ENCODE results near the gene ERG. TPM values are rescaled to one million over a fixed set of nuclear protein-coding genes. Genes with fewer than 3 reads are reported as not detected.

Gene ERG
- total and polyA plus RNA-seq, 2 experiments from 2014 or later = 0.14 to 0.44 TPM

DNA sequence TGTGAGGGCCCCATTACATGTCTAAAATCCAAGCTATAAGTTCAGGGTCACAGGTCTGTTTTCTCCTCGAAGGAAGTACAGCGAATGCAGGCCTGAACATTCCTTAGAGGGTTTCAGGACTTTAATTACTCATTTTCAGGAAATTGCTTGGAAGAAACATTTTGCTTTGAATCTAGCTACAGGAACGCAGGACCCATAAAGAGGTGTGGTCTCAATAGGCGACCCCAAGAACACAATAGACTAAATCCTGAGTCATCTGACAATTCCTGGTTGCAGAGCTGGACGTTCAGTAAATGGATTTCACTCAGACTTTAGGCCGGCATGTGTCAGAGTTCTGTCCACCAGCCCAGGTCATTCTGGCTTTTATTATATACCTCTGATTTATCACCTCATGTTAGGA, 1.0 kb upstream of the ERG start:
- Mint-ChIP-seq H3K27ac (no peak overlapping the region), H3K4me3 (no peak overlapping the region), H3K27me3 (ENCODE audit: insufficient read depth, low read depth, poor library complexity) (no peaks in the 10 kb centered on the region), H3K4me1 (peaks cover 28% of the 10 kb centered on the region), H3K9me3 (no peaks in the 10 kb centered on the region; the same call in 2 of the 3 replicates), H3K36me3 (ENCODE audit: low read depth) (no peaks in the 10 kb centered on the region)
- DNase-seq (ENCODE audit: low spot score) (no peak), ATAC-seq (no peak)
- Histone ChIP-seq H3K4me3 (no peak overlapping the region), H3K4me2 (no peak overlapping the region), H2AFZ (0 out of 2 replicates have a peak overlapping the region, but pooled peaks have one; percentile 12), H3K79me2 (replicated peaks; ENCODE audit: insufficient read depth) (no peaks in the 10 kb centered on the region), H3K27me3 (ENCODE audit: insufficient read depth) (no peaks in the 10 kb centered on the region), H4K20me1 (replicated peaks; ENCODE audit: insufficient read depth) (no peaks in the 10 kb centered on the region), H3K36me3 (ENCODE audit: insufficient read depth) (no peaks in the 10 kb centered on the region), H3K4me1 (ENCODE audit: insufficient read depth) (peaks cover 8% of the 10 kb centered on the region; the same call in 1 of the 2 replicates), H3K27ac (ENCODE audit: low read depth) (no peak overlapping the region), H3K9me2 (ENCODE audit: insufficient read depth) (no peaks in the 10 kb centered on the region), H3F3A (replicated peaks; ENCODE audit: low read depth) (no peaks in the 10 kb centered on the region)
- TF ChIP-seq, protein P1, sequence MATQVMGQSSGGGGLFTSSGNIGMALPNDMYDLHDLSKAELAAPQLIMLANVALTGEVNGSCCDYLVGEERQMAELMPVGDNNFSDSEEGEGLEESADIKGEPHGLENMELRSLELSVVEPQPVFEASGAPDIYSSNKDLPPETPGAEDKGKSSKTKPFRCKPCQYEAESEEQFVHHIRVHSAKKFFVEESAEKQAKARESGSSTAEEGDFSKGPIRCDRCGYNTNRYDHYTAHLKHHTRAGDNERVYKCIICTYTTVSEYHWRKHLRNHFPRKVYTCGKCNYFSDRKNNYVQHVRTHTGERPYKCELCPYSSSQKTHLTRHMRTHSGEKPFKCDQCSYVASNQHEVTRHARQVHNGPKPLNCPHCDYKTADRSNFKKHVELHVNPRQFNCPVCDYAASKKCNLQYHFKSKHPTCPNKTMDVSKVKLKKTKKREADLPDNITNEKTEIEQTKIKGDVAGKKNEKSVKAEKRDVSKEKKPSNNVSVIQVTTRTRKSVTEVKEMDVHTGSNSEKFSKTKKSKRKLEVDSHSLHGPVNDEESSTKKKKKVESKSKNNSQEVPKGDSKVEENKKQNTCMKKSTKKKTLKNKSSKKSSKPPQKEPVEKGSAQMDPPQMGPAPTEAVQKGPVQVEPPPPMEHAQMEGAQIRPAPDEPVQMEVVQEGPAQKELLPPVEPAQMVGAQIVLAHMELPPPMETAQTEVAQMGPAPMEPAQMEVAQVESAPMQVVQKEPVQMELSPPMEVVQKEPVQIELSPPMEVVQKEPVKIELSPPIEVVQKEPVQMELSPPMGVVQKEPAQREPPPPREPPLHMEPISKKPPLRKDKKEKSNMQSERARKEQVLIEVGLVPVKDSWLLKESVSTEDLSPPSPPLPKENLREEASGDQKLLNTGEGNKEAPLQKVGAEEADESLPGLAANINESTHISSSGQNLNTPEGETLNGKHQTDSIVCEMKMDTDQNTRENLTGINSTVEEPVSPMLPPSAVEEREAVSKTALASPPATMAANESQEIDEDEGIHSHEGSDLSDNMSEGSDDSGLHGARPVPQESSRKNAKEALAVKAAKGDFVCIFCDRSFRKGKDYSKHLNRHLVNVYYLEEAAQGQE (IDR thresholded peaks at IDR 0.05; ENCODE audit: unreplicated experiment) = no peak
- TF ChIP-seq EZH2phosphoT487 (IDR thresholded peaks at IDR 0.05; ENCODE audit: unreplicated experiment) = no peak
- no peak for TF ChIP-seq CREB1 (CRISPR knock-in tag; IDR thresholded peaks at IDR 0.05; ENCODE audit: low read depth)
- TF ChIP-seq, protein P2, sequence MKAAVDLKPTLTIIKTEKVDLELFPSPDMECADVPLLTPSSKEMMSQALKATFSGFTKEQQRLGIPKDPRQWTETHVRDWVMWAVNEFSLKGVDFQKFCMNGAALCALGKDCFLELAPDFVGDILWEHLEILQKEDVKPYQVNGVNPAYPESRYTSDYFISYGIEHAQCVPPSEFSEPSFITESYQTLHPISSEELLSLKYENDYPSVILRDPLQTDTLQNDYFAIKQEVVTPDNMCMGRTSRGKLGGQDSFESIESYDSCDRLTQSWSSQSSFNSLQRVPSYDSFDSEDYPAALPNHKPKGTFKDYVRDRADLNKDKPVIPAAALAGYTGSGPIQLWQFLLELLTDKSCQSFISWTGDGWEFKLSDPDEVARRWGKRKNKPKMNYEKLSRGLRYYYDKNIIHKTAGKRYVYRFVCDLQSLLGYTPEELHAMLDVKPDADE (IDR thresholded peaks at IDR 0.05) = no peak
- no peak for TF ChIP-seq JUNB (IDR thresholded peaks at IDR 0.05; ENCODE audit: unreplicated experiment)
- TF ChIP-seq, protein P3, sequence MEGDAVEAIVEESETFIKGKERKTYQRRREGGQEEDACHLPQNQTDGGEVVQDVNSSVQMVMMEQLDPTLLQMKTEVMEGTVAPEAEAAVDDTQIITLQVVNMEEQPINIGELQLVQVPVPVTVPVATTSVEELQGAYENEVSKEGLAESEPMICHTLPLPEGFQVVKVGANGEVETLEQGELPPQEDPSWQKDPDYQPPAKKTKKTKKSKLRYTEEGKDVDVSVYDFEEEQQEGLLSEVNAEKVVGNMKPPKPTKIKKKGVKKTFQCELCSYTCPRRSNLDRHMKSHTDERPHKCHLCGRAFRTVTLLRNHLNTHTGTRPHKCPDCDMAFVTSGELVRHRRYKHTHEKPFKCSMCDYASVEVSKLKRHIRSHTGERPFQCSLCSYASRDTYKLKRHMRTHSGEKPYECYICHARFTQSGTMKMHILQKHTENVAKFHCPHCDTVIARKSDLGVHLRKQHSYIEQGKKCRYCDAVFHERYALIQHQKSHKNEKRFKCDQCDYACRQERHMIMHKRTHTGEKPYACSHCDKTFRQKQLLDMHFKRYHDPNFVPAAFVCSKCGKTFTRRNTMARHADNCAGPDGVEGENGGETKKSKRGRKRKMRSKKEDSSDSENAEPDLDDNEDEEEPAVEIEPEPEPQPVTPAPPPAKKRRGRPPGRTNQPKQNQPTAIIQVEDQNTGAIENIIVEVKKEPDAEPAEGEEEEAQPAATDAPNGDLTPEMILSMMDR (conservative IDR thresholded peaks at IDR 0.05; ENCODE audit: low read depth in 2 of 2) = no peak
- TF ChIP-seq ZNF331 (CRISPR knock-in tag; IDR thresholded peaks at IDR 0.05; ENCODE audit: low read depth) = no peak
- TF ChIP-seq POLR2AphosphoS5 (IDR thresholded peaks at IDR 0.05; ENCODE audit: low read depth) = no peak
- no peak for TF ChIP-seq NANOG (IDR thresholded peaks at IDR 0.05; ENCODE audit: borderline replicate concordance)
- no peak for TF ChIP-seq EZH2 (IDR thresholded peaks at IDR 0.05; ENCODE audit: low read depth, unreplicated experiment)
- TF ChIP-seq STAT1 (IDR thresholded peaks at IDR 0.05; ENCODE audit: unreplicated experiment) = no peak
- TF ChIP-seq, protein P4, sequence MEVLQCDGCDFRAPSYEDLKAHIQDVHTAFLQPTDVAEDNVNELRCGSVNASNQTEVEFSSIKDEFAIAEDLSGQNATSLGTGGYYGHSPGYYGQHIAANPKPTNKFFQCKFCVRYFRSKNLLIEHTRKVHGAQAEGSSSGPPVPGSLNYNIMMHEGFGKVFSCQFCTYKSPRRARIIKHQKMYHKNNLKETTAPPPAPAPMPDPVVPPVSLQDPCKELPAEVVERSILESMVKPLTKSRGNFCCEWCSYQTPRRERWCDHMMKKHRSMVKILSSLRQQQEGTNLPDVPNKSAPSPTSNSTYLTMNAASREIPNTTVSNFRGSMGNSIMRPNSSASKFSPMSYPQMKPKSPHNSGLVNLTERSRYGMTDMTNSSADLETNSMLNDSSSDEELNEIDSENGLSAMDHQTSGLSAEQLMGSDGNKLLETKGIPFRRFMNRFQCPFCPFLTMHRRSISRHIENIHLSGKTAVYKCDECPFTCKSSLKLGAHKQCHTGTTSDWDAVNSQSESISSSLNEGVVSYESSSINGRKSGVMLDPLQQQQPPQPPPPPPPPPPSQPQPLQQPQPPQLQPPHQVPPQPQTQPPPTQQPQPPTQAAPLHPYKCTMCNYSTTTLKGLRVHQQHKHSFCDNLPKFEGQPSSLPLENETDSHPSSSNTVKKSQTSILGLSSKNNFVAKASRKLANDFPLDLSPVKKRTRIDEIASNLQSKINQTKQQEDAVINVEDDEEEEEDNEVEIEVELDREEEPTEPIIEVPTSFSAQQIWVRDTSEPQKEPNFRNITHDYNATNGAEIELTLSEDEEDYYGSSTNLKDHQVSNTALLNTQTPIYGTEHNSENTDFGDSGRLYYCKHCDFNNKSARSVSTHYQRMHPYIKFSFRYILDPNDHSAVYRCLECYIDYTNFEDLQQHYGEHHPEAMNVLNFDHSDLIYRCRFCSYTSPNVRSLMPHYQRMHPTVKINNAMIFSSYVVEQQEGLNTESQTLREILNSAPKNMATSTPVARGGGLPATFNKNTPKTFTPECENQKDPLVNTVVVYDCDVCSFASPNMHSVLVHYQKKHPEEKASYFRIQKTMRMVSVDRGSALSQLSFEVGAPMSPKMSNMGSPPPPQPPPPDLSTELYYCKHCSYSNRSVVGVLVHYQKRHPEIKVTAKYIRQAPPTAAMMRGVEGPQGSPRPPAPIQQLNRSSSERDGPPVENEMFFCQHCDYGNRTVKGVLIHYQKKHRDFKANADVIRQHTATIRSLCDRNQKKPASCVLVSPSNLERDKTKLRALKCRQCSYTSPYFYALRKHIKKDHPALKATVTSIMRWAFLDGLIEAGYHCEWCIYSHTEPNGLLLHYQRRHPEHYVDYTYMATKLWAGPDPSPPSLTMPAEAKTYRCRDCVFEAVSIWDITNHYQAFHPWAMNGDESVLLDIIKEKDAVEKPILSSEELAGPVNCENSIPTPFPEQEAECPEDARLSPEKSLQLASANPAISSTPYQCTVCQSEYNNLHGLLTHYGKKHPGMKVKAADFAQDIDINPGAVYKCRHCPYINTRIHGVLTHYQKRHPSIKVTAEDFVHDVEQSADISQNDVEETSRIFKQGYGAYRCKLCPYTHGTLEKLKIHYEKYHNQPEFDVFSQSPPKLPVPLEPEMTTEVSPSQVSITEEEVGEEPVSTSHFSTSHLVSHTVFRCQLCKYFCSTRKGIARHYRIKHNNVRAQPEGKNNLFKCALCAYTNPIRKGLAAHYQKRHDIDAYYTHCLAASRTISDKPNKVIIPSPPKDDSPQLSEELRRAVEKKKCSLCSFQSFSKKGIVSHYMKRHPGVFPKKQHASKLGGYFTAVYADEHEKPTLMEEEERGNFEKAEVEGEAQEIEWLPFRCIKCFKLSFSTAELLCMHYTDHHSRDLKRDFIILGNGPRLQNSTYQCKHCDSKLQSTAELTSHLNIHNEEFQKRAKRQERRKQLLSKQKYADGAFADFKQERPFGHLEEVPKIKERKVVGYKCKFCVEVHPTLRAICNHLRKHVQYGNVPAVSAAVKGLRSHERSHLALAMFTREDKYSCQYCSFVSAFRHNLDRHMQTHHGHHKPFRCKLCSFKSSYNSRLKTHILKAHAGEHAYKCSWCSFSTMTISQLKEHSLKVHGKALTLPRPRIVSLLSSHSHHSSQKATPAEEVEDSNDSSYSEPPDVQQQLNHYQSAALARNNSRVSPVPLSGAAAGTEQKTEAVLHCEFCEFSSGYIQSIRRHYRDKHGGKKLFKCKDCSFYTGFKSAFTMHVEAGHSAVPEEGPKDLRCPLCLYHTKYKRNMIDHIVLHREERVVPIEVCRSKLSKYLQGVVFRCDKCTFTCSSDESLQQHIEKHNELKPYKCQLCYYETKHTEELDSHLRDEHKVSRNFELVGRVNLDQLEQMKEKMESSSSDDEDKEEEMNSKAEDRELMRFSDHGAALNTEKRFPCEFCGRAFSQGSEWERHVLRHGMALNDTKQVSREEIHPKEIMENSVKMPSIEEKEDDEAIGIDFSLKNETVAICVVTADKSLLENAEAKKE (CRISPR knock-in tag; IDR thresholded peaks at IDR 0.05) = no peak
- TF ChIP-seq ZNF114 (CRISPR knock-in tag; IDR thresholded peaks at IDR 0.05) = no peak
